GM18520 (cell line): ENCODE data around the gene MPV17.
"Not testable (repeated sequence)": the region's sequence is repeated elsewhere in the genome, so short reads cannot be mapped to it uniquely, and the experiment has no call there.

Source experiments
- ATAC-seq: cut with Tn5 transposase; IDR thresholded peaks from one replicate; pipeline ENCODE4 v1.9.1; 2021; ENCODE audit not compliant: unreplicated experiment

The MPV17 gene

DNA sequence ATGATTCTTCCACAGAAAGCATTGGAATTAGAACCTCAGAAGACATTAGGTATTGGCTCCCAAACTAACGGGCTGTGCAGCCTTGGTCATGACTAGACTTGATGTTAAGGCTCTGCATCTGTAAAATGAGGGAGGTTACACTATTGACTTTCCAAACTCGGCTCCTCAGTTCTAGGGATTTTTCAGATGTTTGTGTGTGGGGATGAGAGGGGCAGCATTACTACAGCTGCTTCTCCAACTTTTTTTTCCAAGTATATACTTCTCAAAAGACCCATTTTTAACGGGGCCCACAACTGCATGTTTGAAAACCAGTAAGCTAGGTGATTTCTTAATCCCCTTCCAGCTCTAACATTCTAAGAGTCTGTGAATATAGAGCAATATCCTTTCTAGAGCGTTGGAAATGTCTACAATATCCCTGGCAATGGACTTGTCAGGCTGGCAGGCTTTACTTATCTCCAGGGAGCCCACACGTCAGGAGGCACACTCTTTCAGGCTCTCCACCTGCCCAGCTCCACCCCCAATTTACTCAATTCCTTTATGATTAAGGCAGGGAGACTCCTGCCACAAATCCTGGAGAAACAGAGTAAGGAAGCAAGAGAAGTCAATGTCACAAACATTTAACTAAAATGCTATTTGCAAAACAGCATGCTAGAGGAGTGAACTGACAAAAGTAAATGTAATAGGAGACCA, 844 bp upstream of the MPV17 start:
- no peak for ATAC-seq

GRCh38 chr2:27322301-27322765, 564 bp downstream of the MPV17 start:
- ATAC-seq = no peak

GRCh38 chr2:27320958-27321543, 1.8 kb downstream of the MPV17 start:
- ATAC-seq = no peak

DNA sequence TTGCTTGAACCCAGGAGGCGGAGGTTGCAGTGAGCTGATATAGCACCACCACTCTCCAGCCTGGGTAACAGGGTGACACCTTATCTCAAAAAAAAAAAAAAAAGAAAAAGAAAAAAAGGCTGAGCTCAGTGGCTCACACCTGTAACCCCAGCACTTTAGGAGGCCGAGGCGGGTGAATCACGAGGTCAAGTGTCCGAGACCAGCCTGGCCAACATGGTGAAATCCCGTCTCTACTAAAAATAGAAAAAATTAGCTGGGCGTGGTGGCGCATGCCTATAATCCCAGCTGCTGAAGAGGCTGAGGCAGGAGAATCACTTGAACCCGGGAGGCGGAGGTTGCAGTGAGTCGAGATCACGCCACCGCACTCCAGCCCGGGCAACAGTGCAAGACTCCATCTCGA, 3.1 kb downstream of the MPV17 start:
- ATAC-seq = not testable (repeated sequence)

GRCh38 chr2:27316655-27317412, 6.1 kb downstream of the MPV17 start:
- ATAC-seq = no peak

DNA sequence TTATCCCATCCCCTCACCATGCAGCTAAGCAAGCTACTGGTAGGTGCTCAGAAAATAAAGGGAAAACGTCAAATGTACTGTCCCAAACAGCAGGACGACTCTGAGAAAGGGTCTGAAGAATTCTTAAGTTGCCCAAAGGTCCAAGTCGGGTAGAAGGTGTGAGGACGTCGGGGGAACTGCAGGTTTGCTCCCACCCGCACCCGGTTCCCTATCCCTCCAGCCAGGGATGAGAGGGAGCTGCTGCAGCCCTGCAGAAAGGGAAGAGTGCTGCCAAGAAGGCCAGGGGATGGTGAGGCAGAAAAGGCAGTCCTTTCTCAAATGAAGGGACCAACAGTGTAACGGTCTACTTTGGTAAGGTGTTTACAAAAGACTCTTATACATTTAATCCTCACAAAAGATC, 7.8 kb downstream of the MPV17 start:
- ATAC-seq = no peak

- no peak for ATAC-seq
These were observed 8.2 kb downstream of the MPV17 start for GRCh38 chr2:27314709-27315108.

DNA sequence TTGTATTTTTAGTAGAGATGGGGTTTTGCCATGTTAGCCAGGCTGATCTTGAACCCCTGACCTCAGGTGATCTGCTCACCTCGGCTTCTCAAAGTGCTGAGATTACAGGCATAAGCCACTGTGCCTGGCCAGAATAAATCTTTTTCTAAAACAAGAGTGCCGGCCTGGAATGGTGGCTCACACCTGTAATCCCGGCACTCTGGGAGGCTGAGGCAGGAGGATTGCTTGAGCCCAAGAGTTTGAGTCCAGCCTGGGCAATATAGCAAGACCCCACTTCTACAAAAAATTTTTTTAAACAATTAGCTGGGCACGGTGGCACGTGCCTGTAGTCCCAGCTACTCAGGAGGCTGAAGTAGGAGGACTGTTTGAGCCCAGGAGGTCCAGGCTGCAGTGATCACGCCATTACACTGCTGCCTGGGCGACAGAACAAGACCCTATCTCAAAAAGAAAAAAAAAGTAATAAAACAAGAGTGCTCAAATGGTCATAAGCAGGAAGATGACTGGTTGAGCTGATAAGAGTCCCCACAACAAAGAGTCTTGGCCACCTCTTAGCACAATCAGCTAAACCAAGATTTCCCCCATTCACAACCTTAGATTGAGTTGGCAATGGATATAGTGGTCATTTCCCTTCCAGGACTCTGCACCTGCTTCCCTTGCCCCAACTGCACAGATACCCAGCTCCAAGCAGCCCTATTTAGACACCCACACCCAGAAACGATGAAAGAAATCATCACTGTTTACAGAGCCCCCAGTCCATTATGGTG, 8.8 kb downstream of the MPV17 start:
- ATAC-seq = no peak

- ATAC-seq = no peak
These were observed 10.7 kb downstream of the MPV17 start for GRCh38 chr2:27312152-27312551.

DNA sequence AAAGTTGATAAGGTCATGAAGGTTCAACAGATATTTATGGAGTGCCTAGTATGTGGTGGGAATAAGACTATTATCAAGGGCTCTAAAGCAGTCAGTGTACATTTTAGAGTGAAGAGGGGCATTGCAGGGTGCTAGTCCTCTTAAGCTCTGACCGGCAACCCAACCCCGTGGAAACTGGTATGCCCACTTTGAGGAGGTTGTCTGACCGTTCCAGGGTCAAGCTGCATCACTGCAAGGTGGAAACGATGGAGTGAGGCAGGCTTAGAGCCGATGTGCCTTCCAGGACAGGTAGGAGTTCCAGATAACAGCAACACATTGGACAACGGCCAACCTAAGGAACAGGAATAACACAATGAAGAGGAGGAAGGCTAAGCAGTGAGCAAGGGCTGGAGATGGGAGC, 13.2 kb downstream of the MPV17 start:
- ATAC-seq = no peak

GRCh38 chr2:27308359-27308881, 14.5 kb downstream of the MPV17 start, which contains the start of gene UCN:
TSS of gene UCN (minus strand) at chr2:27308445. CDS start at chr2:27307895, 550 bp downstream.
- no peak for ATAC-seq

GRCh38 chr2:27307545-27308358, 15.1 kb downstream of the MPV17 start:
- ATAC-seq = no peak

GRCh38 chr2:27307287-27307544, 15.7 kb downstream of the MPV17 start:
- ATAC-seq = no peak

DNA sequence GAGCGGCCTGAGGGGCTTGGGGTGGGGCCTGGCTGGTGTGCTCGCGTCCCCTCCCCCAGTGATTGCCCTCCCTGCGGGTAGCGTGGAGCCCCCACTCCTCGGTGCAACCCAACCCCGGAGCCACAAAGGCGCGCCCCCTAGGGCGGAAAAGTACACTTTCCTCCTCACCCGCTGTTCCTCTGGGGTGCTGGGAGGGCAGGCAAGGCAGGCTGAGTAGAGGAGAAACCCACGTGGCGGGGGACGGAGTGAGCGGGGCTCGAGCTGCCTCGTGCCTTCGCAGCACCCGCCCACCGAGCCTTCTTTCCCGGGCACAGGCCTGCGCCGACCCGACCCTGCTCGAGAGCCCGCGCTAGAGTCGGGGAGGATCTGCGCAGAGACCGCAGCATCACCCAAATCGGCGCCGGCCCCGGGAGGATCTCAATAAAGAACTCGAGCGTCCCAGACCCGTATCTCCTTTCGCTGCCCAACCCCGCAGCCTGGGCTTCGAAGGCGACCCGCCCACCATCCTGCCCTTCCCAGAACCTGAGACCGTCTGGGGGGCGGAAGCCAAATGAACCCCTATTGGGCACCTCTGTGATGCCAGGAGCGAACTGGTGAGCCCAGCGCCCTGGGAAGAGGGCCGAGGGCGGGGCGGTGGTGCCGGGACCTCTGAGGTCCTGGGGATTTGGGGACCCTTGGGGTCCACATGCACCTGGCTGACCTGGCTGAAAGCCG, 16.2 kb downstream of the MPV17 start:
- ATAC-seq = no peak

- no peak for ATAC-seq
These were observed 16.8 kb downstream of the MPV17 start for GRCh38 chr2:27306136-27306535.

DNA sequence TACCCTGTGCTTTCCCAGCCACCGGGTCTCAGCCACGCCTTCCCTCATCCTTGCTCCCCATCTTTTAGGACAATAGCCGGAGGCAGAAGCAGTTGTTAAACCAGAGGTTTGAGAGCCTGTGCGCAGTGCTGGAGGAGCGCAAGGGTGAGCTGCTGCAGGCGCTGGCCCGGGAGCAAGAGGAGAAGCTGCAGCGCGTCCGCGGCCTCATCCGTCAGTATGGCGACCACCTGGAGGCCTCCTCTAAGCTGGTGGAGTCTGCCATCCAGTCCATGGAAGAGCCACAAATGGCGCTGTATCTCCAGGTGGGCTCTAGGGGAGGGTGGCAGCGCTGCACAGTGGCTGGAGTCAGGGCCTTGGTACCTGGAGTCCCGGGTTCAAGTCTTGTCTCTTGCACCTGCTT, 17.4 kb downstream of the MPV17 start:
- ATAC-seq = no peak

- ATAC-seq = no peak
These were observed 18.2 kb downstream of the MPV17 start for GRCh38 chr2:27304488-27305240.

DNA sequence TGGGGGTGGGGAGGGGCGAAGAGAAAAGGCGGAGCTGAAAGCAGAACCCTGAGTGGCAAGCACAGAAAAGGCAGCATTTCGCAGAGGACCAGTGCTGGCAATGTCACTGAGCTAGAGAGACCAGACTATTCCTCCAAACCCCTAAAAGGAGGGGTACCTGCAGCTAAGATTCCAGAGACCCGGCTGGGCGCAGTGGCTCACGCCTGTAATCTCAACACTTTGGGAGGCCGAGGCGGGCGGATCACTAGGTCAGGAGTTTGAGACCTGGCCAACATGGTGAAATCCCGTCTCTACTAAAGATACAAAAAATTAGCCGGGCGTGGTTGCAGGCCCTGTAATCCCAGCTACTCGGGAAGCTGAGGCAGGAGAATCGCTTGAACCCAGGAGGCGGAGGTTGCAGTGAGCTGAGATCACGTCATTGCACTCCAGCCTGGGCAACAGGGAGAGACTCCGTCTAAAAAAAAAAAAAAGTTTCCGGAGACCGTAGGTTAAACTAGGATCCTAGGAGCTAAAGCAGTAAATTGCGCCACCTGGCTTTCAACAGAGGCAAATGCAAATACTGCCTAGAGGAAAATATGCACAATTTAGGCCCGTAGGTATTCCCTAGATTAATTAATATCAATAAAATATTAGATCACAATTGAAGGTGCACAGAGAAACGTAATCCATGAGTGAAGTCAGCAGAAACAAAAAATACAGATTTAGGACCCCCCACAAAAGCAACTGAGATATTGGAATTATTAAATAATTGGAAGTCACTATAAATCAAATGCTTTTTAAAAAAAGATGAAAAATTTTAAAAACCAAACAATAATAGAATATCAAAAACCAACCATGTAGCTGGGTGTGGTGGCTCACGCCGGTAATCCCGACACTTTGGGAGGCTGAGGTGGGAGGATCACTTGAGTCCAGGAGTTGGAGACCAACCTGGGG, 19.5 kb downstream of the MPV17 start:
- no peak for ATAC-seq
